Gastroesophageal sphincter (tissue), 3 donors: Measurements from ENCODE around the gene SECISBP2L.

Experiments
- POLR2A ChIP-seq, 2 donors: fragments of 450-650 bp; IDR thresholded peaks; one replicate each; pipeline ENCODE4 v1.6.1; 2017; ENCODE audit warnings: antibody characterized with exemption in 2 of 2, mild to moderate bottlenecking in 2 of 2, moderate library complexity in 1 of 2
- POLR2AphosphoS5 ChIP-seq: sonication (generic); formaldehyde crosslinking; IDR thresholded peaks from one replicate; pipeline ENCODE4 v1.6.1; 2017; ENCODE audit warnings: antibody characterized with exemption
- TF ChIP-seq, protein P1 (sequence below), 4 experiments: fragments of 200-600 bp in 2 of 4; fragments of 450-650 bp in 2 of 4; sonication (generic) in 1 of 4; IDR thresholded peaks; one replicate each; pipeline ENCODE4 v1.5.1; 2017 to 2019; ENCODE audit warnings: antibody characterized with exemption in 4 of 4, mild to moderate bottlenecking in 2 of 4, moderate library complexity in 2 of 4

- TF ChIP-seq, protein P1, sequence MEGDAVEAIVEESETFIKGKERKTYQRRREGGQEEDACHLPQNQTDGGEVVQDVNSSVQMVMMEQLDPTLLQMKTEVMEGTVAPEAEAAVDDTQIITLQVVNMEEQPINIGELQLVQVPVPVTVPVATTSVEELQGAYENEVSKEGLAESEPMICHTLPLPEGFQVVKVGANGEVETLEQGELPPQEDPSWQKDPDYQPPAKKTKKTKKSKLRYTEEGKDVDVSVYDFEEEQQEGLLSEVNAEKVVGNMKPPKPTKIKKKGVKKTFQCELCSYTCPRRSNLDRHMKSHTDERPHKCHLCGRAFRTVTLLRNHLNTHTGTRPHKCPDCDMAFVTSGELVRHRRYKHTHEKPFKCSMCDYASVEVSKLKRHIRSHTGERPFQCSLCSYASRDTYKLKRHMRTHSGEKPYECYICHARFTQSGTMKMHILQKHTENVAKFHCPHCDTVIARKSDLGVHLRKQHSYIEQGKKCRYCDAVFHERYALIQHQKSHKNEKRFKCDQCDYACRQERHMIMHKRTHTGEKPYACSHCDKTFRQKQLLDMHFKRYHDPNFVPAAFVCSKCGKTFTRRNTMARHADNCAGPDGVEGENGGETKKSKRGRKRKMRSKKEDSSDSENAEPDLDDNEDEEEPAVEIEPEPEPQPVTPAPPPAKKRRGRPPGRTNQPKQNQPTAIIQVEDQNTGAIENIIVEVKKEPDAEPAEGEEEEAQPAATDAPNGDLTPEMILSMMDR (IDR thresholded peaks at IDR 0.05), result no peak
- no peak for TF ChIP-seq POLR2AphosphoS5
- TF ChIP-seq POLR2A (IDR thresholded peaks at IDR 0.05), result no peak
Measured at GRCh38 chr15:48940508-48940907, 105.7 kb downstream of the SECISBP2L start.
